Measurements from ENCODE around the gene FOXI2.

The FOXI2 gene

GRCh38 chr10:127736915-127737562, at the start of gene FOXI2:
FOXI2 (plus strand) TSS chr10:127737185; CDS start chr10:127737274, 89 bp downstream.
- H2AFZ ChIP-seq (ENCODE audit: low read length) = no peak within 1 kb of the TSS
- H3K4me3 ChIP-seq (ENCODE audit: low read length, poor library complexity, severe bottlenecking) = no peak within 1 kb of the TSS
- no peaks in the 10 kb centered on the region for H3K27me3 ChIP-seq (ENCODE audit: insufficient read depth, low read length, poor library complexity, severe bottlenecking)
- H3K9me2 ChIP-seq (replicated peaks; ENCODE audit: low read depth, low read length) = no peaks in the 10 kb centered on the region
- H4K20me1 ChIP-seq (ENCODE audit: insufficient read depth, low read length, poor library complexity, severe bottlenecking) = no peaks in the 10 kb centered on the region
- no peaks in the 10 kb centered on the region for H3F3A ChIP-seq (ENCODE audit: low read depth)
- H3K9ac ChIP-seq (ENCODE audit: low read depth, low read length, poor library complexity, severe bottlenecking) = no peak within 1 kb of the TSS
- TF ChIP-seq EZH2phosphoT487 (IDR thresholded peaks at IDR 0.05; ENCODE audit: borderline replicate concordance) (no peak), CTCF (conservative IDR thresholded peaks at IDR 0.05; ENCODE audit: low read length) (no peak)
- H3K4me1 ChIP-seq (ENCODE audit: insufficient read depth, low read length, poor library complexity, severe bottlenecking) = no peaks in the 10 kb centered on the region
- H3K36me3 ChIP-seq (ENCODE audit: insufficient read depth, low read length) = no peaks in the 10 kb centered on the region
- H3K4me2 ChIP-seq (ENCODE audit: low read depth, low read length, poor library complexity, severe bottlenecking) = no peak within 1 kb of the TSS
- no peaks in the 10 kb centered on the region for H3K79me2 ChIP-seq (ENCODE audit: insufficient read depth, low read length)
- no peaks in the 10 kb centered on the region for H3K9me3 ChIP-seq (ENCODE audit: insufficient read depth, low read depth, low read length)

- Histone ChIP-seq H3K9me2 (replicated peaks; ENCODE audit: low read depth, low read length) (no peaks in the 10 kb centered on the region), H3K9ac (ENCODE audit: low read depth, low read length, poor library complexity, severe bottlenecking) (no peak overlapping the region), H2AFZ (ENCODE audit: low read length) (no peak overlapping the region), H3K4me1 (ENCODE audit: insufficient read depth, low read length, poor library complexity, severe bottlenecking) (no peaks in the 10 kb centered on the region), H3K4me2 (ENCODE audit: low read depth, low read length, poor library complexity, severe bottlenecking) (no peak overlapping the region), H3F3A (ENCODE audit: low read depth) (no peaks in the 10 kb centered on the region), H3K4me3 (ENCODE audit: low read length, poor library complexity, severe bottlenecking) (no peak overlapping the region), H4K20me1 (ENCODE audit: insufficient read depth, low read length, poor library complexity, severe bottlenecking) (no peaks in the 10 kb centered on the region), H3K36me3 (ENCODE audit: insufficient read depth, low read length) (no peaks in the 10 kb centered on the region), H3K9me3 (ENCODE audit: insufficient read depth, low read depth, low read length) (no peaks in the 10 kb centered on the region), H3K79me2 (ENCODE audit: insufficient read depth, low read length) (no peaks in the 10 kb centered on the region), H3K27me3 (ENCODE audit: insufficient read depth, low read length, poor library complexity, severe bottlenecking) (no peaks in the 10 kb centered on the region)
- TF ChIP-seq CTCF (conservative IDR thresholded peaks at IDR 0.05; ENCODE audit: low read length) = no peak
Measured at GRCh38 chr10:127687548-127687947, 49.4 kb upstream of the FOXI2 start.

GRCh38 chr10:127690176-127690835, 46.7 kb upstream of the FOXI2 start:
- Histone ChIP-seq H3K36me3 (ENCODE audit: insufficient read depth, low read length) (no peaks in the 10 kb centered on the region), H3K27me3 (ENCODE audit: insufficient read depth, low read length, poor library complexity, severe bottlenecking) (no peaks in the 10 kb centered on the region), H2AFZ (ENCODE audit: low read length) (no peak overlapping the region), H3F3A (ENCODE audit: low read depth) (no peaks in the 10 kb centered on the region), H4K20me1 (ENCODE audit: insufficient read depth, low read length, poor library complexity, severe bottlenecking) (no peaks in the 10 kb centered on the region), H3K4me2 (ENCODE audit: low read depth, low read length, poor library complexity, severe bottlenecking) (no peak overlapping the region), H3K9me3 (ENCODE audit: insufficient read depth, low read depth, low read length) (no peaks in the 10 kb centered on the region), H3K79me2 (ENCODE audit: insufficient read depth, low read length) (no peaks in the 10 kb centered on the region), H3K4me3 (ENCODE audit: low read length, poor library complexity, severe bottlenecking) (no peak overlapping the region), H3K9ac (ENCODE audit: low read depth, low read length, poor library complexity, severe bottlenecking) (no peak overlapping the region), H3K4me1 (ENCODE audit: insufficient read depth, low read length, poor library complexity, severe bottlenecking) (no peaks in the 10 kb centered on the region), H3K9me2 (replicated peaks; ENCODE audit: low read depth, low read length) (no peaks in the 10 kb centered on the region)
- TF ChIP-seq EZH2phosphoT487 (IDR thresholded peaks at IDR 0.05; ENCODE audit: borderline replicate concordance) (no peak), CTCF (conservative IDR thresholded peaks at IDR 0.05; ENCODE audit: low read length) (no peak)

Data from Loucy (cell line).